Measurements from ENCODE around the gene CLASP1.

CLASP1 gene

GRCh38 chr2:121288454-121289231, 360.6 kb downstream of the CLASP1 start:
- no peaks in the 10 kb centered on the region for H3K36me3 Mint-ChIP-seq
- no peaks in the 10 kb centered on the region for H3K9me3 Mint-ChIP-seq
- H3K4me3 Mint-ChIP-seq, result no peak overlapping the region
- H3K4me1 Mint-ChIP-seq, result peaks cover 11% of the 10 kb centered on the region
- peaks cover 19% of the 10 kb centered on the region for H3K27me3 Mint-ChIP-seq
- H3K27ac Mint-ChIP-seq, result no peak overlapping the region

GRCh38 chr2:121287956-121288355, 361.3 kb downstream of the CLASP1 start:
- H3K9me3 Mint-ChIP-seq, result no peaks in the 10 kb centered on the region
- H3K27ac Mint-ChIP-seq, result no peak overlapping the region
- no peak overlapping the region for H3K4me3 Mint-ChIP-seq
- H3K36me3 Mint-ChIP-seq, result no peaks in the 10 kb centered on the region
- peaks cover 12% of the 10 kb centered on the region for H3K4me1 Mint-ChIP-seq
- peaks cover 24% of the 10 kb centered on the region for H3K27me3 Mint-ChIP-seq

Measured in activated naive CD4-positive, alpha-beta T cell treated with anti-CD3 and anti-CD28 coated beads, Interleukin-2, amount 50 U/mL, for 24 hours (primary cell).